ENCODE results near the gene MAS1.
"Not testable (repeated sequence)": the region's sequence is repeated elsewhere in the genome, so short reads cannot be mapped to it uniquely, and the experiment has no call there.

MAS1 gene

DNA sequence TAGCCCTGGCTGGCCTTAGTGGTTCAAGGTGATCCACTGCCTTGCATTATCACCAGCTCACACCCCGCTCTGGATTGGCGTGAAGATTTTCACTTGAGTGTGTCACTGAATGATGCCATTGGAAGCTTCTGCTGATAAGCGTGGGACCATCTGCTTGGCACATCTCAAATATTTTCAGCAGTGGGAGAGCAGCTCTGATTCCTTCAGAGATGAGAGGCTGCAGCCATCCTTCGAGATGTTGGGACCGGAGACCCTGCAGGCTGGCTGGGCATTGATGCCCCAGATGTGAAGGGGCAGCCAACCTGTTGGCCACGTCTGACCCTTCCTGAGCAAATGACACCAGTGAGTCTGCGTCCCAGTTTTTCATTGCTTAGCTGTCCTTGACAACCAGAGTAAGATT is at the start of gene MAS1:
Gene MAS1 (plus strand): TSS at position 197 of the 400 bp plus-strand sequence. CDS start 15,968 bp downstream, outside the sequence.
- no peak for DNase-seq (ENCODE audit: low spot score)

DNA sequence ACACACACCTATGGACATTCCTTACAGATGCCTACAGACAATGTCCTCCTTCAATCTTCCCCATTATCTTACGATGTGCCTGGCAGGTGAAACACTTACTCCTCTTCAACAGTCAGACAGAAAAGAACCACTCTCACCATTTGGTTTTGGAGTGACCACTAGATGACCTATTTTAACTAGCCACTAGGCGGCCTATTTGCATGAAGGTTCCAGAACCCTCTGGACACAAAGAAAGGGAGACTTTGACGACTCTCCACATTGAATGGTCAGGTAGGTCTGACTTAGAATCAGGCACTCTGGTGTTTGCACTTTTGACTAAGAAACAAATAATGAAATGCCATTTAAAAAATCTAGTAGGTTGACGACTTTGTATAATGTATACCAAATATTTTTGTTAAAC is 48.8 kb upstream of the MAS1 start:
- no peak for DNase-seq (ENCODE audit: low spot score)

DNA sequence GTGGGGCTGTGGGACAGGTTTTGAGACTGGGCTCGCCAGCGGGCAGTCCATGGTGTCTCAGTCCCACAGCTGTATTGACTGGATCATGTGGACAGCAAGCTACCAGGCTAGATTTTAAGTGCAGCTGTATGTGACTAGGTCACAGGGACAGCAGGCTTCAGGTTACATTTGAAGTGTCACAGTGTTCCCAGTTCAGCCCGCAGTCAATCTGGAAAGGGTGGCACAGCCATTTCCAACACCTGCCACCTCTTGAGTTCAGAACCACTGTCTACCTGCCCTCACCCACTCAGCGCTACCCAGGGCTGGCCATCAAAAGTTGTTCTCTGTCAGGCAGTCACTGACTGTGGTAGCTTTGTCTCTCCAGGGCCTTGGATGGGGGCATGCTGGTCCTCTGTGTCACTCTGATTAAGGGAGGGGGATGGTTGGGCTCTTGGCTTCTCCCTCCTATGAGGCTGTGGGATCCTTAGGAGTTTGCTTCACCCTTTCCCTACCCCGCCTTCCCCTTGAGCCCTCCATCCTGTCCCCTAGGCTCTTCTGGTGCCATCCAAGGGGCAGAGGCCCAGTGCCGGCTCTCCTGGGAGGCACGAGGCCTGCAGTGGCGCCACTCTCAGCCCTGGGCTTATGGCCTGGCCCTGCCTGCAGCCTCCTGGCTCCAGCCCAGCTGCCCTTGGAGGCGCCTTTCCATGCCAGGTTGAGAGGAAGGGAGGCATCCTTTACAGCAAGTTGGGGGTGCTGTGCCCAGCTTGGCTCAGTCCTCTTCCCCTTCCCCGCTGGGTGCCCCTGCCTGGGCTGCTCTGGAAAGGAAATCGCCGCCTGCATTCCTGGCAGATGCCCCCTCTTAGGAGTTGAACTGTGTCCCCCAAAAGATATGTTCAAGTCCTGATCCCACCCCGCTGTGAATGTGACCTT is 45.8 kb upstream of the MAS1 start:
- DNase-seq (ENCODE audit: low spot score), result no peak

DNA sequence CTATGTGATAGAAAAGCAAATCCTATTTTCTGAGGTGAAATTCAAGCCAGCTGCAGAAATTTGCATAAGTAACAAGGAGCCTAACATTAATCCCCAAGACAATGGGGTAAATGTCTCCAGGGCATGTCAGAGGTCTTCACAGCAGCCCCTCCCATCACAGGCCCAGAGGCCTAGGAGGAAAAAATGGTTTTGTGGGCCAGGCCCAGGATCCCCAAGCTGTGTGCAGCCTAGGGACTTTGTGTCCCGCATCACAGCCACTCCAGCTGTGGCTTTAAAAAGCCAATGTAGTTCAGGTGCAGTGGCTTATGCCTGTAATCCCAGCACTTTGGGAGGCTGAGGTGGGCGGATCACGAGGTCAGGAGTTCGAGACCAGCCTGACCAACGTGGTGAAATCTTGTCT is 42.2 kb upstream of the MAS1 start:
- DNase-seq (ENCODE audit: low spot score), result not testable (repeated sequence)

DNA sequence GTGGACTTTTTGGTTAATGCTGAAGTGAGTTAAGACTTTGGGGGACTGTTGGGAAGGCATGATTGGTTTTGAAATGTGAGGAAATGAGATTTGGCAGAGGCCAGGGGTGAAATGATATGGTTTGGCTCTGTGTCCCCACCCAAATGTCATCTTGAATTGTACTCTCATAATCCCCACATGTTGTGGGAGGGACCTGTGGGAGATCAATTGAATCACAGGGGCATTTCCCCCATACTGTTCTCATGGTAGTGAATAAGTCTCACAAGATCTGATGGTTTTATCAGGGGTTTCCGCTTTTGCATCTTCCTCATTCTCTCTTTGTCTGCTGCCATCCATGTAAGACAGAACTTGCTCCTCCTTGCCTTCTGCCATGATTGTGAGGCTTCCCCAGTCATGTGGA is 40.9 kb upstream of the MAS1 start:
- not testable (repeated sequence) for DNase-seq (ENCODE audit: low spot score)

DNA sequence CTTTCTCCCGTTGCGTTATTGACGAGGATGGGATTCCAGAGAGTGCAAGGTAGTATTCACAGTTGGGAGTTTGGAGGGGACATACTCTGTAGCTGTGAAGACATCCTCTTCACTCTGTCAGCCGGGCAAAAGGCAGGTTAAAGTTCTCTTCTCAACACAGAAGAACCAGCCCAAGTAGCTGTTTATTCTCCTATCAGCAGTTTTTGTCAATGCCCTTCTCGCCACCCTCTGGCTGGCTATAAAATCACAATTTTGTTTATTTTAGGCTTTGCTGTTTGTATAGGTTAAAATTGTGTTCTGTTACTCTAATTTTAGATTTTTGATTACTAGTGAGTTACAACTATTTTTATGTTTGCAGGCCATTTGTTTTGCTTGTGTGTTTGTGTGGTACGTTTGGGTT is 37.9 kb upstream of the MAS1 start:
- DNase-seq (ENCODE audit: low spot score), result no peak

DNA sequence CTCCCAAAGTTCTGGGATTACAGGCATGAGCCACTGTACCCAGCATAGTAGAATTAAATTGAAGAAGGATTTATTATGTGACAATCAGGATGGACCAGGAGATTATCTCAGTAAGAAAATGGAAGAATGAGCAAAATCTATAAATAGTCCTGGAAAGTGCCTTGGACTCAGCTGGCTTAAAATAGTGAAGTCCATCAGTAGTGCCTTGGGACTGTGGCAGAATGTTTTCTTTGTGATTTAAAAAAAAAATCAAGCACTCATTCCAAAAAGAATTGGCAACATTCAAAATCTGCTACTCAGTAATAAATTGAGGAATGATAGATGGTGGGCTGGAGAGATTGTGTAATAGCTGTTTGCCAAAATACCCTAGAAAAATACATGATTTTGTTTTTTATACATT is 37.0 kb upstream of the MAS1 start:
- no peak for DNase-seq (ENCODE audit: low spot score)

DNA sequence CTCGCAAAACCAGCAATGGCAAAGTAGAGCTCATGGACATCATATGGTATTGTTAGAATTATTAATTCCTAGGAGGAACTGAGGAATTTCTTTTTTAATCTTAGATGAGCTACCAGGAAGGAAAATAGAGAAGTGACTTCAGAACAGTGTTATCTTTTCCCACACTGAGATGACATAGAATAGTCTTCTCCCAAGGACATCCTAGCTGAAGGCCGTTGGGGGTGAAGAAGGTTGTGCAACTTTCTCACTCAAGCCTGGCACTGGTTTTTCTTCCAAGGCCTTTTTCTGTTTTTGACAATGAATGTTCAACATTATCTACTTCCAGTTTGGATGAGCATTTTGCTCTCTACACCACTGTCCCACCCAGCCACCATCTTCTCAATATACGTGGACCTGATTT is 35.8 kb upstream of the MAS1 start:
- no peak for DNase-seq (ENCODE audit: low spot score)

DNA sequence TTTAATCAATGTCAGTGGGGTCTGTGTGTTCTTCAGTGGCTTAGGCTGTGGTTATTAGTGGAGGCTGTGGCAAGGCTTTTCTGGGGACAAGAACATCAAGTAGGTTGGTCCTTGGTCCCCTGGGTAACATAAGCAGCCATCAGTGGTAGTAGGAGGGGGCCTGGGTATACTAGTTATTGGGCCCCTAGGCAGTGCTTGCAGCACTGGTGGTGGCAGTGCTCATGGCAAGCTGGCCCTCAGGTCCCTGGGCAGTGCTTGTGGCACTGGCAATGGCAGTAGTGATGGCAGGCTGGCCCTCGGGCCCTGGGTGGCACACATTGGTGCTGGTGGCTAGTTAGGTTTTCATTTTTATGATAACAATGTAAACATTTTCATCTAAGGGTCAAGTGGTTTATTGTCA is 32.5 kb upstream of the MAS1 start:
- no peak for DNase-seq (ENCODE audit: low spot score)

DNA sequence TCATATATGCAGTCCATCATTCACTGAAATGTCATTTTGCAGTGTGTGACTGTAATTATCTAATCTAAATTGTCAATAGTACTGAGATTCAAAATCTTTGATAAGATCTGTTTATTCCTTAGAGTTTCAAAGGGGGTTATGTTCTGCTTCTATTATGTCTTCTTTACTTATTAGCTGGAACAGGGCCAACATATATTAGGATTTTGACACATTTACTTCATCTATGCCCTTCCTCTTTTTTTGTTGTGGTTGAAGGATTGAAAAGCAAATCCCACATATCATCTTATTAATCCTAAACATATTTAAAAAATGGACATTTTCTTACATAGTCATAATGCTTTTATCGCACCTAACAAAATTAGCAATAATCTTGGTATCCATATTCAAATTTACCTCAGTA is 30.3 kb upstream of the MAS1 start:
- no peak for DNase-seq (ENCODE audit: low spot score)

DNA sequence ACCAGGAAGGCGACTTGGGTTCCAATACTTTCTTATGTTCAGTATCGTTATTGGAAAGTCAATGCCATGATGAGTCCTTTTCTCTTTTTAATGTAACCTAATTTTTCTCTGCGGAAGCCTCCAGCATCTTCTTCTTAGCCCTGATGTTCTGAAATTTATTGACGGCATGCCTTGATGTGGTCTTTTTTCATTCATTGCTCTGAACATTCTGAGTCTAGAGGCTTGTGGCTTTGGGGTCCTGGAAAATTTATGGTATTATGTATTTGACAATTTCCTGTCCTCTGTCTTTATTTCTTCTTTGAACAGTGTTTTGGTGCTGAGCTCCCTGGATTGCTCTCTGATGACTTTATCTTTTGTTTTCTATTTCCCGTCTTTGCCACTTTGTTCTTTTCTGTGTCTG is 28.7 kb upstream of the MAS1 start:
- DNase-seq (ENCODE audit: low spot score), result no peak

DNA sequence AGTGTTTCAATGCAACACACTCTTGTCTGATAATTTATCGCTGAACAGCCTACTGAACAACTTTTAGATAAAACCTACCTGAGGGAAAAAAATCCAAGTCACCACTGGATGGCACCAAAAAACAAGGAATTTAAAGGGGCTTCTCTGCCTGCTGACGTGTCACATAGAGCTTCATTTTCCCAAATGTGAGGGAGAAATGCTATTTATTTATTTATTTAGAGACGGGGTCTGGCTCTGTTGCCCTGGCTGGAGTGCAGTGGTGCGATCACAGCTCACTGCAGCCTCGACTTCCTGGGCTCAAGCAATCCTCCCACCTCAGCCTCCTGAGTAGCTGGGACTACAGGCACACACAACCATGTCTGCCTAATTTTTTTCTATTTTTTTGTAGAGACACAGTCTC is 27.4 kb upstream of the MAS1 start:
- not testable (repeated sequence) for DNase-seq (ENCODE audit: low spot score)

DNA sequence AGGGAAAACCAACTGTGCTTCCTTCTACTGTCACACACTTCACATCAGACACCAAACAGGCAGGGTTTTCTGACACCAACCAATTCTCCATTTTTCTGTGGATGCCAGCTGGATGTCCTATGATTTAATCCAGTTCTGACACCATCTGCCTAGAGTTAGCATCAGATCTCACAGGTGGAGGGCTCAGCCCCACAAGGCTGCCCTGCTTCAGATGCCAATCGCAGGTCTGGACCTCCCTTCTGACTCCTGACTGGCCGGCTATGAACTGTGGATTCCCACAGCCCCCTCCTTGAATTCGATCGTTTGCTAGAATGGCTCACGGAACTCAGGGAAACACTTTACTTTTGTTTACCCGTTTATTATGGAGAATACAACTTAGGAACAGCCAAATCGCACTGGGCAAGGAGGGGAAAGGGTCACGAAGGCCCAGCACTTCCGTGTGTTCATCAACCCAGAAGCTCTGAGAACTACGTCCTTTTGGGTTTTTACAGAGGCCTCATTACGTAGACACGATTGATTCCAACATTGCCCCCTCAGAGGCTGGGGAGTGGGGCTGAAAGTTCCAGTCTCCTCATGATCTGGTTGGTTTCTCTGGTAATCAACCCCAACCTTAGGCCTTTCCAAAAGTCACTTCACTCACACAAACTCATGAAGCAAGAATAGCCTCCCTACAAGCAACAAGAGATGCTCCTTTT is 25.4 kb upstream of the MAS1 start:
- DNase-seq (ENCODE audit: low spot score), result no peak

DNA sequence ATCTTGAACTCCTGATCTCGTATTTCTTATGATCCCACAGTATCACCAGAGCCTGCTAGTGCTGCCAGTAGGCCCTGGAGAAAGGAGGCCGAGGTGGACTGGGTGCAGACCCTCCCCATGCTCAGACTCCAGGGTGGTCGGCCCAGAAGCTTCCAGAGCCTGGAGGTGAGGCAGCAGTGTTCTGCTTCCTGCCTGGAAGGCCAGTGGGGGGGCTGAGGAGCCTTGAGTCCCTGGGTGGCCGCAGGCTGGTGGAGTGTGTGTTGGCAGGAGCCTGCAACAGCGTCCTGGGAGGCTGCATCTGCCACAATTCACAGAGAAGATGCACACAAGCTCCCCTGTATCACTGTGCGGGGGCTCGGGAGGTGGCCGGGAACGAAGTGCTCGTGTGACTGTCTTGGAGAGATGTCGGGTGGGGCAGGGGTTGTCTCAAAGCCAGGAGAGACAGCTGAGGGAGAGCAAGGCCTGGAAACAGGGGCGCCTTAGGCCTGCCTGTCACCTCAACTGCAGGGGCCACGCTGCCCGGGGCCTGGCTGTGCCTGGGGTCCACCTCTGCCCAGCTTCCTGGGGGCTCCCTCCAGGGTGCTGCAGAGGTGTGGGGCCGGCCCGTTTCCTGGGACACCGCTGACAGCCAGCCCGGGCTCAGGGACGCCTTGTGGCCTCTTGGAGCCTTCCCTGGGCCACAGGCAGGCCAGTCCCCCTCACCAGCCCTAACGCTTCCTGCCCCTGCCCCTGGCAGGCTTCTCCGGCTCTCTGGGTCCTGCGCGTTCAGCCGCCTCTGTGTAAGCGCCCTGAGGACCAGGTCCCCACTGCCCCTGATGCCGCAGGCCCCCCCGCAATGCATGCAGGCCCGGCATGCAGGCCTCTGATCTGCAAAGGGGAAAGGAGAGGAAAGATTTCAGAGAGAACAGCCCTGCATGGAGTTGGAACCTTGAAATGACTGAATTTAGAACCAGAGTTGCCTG is 24.2 kb upstream of the MAS1 start:
- no peak for DNase-seq (ENCODE audit: low spot score)

DNA sequence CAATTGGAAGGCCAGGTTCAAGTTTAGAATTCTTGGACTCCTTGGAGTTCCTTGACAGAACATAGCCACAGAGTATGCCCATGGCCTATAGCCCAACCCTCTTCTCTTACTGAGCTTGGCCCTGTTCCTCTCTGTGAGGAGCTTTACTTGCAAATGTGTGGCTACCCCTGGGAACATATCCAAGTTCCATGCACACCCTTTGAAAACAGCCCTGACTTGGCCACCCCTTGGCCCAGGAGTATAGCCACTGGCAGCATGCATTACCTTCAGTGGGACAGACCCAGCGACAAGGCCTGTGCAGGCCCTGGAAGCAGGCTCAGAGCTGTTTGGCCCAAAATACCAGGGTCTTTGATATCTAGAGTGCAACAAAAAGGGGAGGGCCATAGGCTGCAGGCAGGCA is 19.5 kb upstream of the MAS1 start:
- no peak for DNase-seq (ENCODE audit: low spot score)

DNA sequence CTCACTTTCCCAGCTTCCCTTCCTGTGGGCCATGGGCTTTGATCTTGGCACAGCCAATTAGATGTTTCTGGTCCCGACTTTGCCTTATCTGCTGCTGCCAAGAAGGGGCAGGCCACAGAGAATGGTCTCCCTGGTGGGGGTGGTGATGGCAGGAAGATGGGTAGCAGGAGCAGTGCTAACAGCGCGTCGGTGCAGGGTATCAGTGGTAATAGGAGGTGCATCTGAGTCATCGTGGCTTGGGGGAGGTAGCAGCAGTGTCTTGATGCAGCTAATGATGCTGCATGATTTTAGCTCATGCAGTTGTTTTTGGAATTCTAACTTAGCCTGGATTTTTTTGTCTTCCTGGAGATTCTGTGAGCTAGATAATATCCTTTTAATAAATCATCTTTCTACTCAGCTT is 18.9 kb upstream of the MAS1 start:
- DNase-seq (ENCODE audit: low spot score), result no peak

DNA sequence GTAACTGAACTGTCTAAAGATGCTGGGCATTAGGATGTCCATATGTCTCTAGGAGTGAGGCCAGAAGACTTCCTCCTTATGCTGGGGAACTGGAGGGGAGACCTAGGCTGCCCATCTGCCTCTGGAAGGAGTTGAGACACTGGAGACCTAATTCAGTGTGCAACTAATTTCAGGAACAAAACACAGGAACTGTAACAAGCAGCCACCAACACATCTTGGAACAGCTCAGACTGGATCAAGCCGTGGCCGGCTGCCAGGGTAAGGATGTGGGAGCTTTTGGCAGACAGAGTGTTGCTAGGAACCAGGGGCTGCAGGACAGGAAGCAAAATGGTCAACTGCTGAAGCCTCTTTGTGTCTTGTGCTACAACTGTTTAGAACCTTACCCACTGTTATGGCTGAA is 16.4 kb upstream of the MAS1 start:
- no peak for DNase-seq (ENCODE audit: low spot score)

DNA sequence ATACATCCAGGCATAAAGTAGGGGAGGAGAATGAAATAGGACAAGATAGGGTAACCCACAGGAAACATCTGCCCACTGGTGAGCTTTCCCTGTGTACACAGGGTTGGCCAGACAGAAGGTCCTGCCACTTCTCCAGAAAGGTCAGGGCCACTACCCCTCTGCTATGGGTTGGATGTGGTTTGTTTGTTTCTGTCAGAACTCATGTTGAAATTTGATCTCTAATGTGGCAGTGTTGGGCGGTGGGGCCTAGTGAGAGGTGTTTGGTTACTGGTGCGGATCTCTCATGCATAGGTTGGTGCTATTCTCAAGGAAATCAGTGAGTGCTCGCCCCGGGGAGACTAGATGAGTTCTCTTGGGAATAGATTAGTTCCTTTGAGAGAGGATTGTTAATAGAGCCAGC is 15.6 kb upstream of the MAS1 start:
- no peak for DNase-seq (ENCODE audit: low spot score)

DNA sequence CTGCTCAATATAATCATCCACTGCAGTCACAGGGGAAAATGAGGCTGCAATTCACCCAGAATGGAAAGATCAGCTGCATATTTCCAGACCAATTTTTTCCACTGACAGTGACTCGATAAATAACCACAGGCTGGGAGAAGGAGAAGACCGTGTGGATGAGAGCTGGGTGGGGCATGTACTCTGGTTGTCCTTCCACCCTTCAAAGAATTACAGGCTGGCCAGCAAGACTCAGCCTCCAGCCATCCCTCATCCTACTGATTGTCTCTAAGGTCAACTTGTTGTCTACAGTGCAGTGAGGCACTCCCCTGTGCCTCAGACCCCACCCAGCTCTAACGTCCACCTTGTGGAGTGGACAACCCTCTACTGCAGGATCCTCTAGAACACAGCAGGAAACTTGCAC is 14.5 kb upstream of the MAS1 start:
- no peak for DNase-seq (ENCODE audit: low spot score)

DNA sequence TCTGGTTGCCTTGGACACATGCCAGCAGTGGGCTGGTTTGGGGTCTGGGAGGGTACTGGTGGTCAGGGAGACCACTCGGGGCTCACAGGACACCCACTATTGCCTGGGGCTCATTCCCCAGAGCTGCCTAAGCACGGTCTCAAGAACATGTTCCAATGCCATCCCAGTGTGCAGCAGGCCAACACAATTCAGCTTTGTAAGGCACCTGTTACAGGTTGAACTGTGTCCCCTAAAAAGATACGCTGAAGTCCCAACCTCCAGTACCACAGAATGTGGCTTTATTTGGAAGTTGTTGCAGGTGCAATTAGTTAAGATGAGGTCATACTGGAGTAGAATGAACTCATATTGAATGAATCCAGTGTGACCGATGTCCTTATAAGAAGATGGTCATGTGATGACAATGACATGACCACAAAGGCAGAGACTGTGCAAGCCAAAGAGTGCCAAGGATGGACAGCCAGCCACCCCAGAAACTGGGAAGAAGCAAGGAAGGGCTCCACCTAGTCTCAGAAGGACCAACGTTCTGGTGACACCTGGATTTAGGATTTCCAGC is 13.5 kb upstream of the MAS1 start:
- no peak for DNase-seq (ENCODE audit: low spot score)

DNA sequence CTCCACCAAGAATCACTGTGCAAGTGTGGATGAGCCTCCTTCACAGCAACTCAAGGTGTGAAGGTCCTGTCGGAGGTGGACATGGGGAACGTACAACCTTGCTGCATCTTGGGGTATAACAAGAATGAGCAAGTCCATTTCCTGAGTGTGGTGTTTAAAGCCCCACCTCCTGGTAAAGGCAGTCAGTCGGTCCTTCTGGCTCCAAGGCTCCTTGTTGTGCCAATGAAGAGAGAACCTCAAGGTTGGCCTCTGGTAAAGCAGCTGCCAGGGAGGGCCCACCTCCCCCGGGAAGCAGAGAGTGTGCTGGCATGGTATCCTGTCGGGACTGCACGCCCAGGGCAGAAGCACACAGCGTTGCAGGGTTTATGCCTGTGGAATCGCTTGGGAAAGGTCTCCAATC is 12.4 kb upstream of the MAS1 start:
- no peak for DNase-seq (ENCODE audit: low spot score)

DNA sequence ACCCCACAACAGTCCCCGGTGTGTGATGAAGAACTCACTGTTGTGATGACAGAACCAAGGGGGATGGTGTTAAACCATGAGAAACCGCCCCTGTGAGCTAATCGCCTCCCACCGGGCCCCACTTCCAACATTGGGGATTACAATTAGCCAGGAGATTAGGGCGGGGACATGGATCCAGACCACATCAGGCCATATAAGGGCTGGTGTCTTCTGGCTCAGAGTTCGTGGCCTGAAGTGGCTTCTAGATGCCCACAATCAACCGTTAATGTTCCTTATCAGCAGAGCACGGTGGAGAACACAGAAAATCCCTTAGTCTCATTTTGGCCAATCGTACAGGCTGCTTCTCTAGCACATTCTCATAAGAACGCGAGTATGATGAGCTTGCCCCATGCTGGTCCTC is 10.9 kb upstream of the MAS1 start:
- no peak for DNase-seq (ENCODE audit: low spot score)
